H1 (cell line): ENCODE data around the gene MAML3. TPM values are rescaled to one million over a fixed set of nuclear protein-coding genes. Genes with fewer than 3 reads are reported as not detected.

Source experiments
- polyA plus RNA-seq, 7 experiments: library from polyadenylated mRNA; depleted of rRNA in 3 of 7; stranded (reverse) in 5 of 7; unstranded in 2 of 7; fragments of >200 nt in 5 of 7; fragments of 200-250 nt in 2 of 7; gene quantifications; 1 replicate in 5 of 7; 2 replicates in 1 of 7; 4 replicates in 1 of 7; pipeline versions ENCODE4 v1.2.1 to v1.2.3, GENCODE V29; 2011 to 2013; ENCODE audit warnings: missing spikeins in 2 of 7, mixed read lengths in 2 of 7
- total RNA-seq: library from RNA; stranded (reverse); fragmentation: NEBNext Ultra II Directional; extraction: Animal tissue kit (Norgen Biotek cat#: 25700); gene quantifications from 2 replicates; pipeline ENCODE4 v1.2.1, GENCODE V29; 2021
- TF ChIP-seq, protein P1 (sequence below): fragments of 300-600 bp; sonication (generic); IDR thresholded peaks from 2 replicates; pipeline ENCODE4 v1.7.1; 2012; ENCODE audit warnings: low read length, moderate library complexity, mild to moderate bottlenecking, inconsistent platforms; ENCODE audit not compliant: insufficient replicate concordance

Gene MAML3
- total and polyA plus RNA-seq, 2 of the 8 experiments (the other 6 are each of a cell fraction or from before 2014, with no cell fraction given), result 2.1 to 5.7 TPM

DNA sequence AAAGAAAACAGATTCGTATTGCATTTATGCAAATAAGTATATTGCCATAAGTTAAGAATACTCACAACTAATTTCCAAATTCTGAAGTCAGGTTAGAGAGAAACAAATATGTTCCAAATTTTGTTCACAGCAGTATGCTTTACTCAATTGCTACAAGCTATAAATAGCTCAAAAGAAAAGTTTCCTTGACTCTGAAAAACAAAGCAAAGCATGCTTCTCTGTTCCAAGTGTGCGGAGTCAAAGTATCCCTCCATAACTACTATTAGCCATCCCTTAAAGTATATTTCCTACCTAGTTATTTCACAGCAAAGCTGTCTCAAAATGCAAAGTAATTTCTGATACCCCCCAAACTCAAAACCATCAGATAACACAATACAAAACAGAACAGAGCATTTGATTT lies 441.1 kb downstream of the MAML3 start (continued):
- TF ChIP-seq, protein P1, sequence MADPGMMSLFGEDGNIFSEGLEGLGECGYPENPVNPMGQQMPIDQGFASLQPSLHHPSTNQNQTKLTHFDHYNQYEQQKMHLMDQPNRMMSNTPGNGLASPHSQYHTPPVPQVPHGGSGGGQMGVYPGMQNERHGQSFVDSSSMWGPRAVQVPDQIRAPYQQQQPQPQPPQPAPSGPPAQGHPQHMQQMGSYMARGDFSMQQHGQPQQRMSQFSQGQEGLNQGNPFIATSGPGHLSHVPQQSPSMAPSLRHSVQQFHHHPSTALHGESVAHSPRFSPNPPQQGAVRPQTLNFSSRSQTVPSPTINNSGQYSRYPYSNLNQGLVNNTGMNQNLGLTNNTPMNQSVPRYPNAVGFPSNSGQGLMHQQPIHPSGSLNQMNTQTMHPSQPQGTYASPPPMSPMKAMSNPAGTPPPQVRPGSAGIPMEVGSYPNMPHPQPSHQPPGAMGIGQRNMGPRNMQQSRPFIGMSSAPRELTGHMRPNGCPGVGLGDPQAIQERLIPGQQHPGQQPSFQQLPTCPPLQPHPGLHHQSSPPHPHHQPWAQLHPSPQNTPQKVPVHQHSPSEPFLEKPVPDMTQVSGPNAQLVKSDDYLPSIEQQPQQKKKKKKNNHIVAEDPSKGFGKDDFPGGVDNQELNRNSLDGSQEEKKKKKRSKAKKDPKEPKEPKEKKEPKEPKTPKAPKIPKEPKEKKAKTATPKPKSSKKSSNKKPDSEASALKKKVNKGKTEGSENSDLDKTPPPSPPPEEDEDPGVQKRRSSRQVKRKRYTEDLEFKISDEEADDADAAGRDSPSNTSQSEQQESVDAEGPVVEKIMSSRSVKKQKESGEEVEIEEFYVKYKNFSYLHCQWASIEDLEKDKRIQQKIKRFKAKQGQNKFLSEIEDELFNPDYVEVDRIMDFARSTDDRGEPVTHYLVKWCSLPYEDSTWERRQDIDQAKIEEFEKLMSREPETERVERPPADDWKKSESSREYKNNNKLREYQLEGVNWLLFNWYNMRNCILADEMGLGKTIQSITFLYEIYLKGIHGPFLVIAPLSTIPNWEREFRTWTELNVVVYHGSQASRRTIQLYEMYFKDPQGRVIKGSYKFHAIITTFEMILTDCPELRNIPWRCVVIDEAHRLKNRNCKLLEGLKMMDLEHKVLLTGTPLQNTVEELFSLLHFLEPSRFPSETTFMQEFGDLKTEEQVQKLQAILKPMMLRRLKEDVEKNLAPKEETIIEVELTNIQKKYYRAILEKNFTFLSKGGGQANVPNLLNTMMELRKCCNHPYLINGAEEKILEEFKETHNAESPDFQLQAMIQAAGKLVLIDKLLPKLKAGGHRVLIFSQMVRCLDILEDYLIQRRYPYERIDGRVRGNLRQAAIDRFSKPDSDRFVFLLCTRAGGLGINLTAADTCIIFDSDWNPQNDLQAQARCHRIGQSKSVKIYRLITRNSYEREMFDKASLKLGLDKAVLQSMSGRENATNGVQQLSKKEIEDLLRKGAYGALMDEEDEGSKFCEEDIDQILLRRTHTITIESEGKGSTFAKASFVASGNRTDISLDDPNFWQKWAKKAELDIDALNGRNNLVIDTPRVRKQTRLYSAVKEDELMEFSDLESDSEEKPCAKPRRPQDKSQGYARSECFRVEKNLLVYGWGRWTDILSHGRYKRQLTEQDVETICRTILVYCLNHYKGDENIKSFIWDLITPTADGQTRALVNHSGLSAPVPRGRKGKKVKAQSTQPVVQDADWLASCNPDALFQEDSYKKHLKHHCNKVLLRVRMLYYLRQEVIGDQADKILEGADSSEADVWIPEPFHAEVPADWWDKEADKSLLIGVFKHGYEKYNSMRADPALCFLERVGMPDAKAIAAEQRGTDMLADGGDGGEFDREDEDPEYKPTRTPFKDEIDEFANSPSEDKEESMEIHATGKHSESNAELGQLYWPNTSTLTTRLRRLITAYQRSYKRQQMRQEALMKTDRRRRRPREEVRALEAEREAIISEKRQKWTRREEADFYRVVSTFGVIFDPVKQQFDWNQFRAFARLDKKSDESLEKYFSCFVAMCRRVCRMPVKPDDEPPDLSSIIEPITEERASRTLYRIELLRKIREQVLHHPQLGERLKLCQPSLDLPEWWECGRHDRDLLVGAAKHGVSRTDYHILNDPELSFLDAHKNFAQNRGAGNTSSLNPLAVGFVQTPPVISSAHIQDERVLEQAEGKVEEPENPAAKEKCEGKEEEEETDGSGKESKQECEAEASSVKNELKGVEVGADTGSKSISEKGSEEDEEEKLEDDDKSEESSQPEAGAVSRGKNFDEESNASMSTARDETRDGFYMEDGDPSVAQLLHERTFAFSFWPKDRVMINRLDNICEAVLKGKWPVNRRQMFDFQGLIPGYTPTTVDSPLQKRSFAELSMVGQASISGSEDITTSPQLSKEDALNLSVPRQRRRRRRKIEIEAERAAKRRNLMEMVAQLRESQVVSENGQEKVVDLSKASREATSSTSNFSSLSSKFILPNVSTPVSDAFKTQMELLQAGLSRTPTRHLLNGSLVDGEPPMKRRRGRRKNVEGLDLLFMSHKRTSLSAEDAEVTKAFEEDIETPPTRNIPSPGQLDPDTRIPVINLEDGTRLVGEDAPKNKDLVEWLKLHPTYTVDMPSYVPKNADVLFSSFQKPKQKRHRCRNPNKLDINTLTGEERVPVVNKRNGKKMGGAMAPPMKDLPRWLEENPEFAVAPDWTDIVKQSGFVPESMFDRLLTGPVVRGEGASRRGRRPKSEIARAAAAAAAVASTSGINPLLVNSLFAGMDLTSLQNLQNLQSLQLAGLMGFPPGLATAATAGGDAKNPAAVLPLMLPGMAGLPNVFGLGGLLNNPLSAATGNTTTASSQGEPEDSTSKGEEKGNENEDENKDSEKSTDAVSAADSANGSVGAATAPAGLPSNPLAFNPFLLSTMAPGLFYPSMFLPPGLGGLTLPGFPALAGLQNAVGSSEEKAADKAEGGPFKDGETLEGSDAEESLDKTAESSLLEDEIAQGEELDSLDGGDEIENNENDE, result no peak
